H1 (cell line): Measurements from ENCODE around the gene FRZB. TPM values are rescaled to one million over a fixed set of nuclear protein-coding genes. Genes with fewer than 3 reads are reported as not detected.
A peak's percentile ranks its signal among the peaks of the same experiment; 100 is the strongest.

ENCODE experiments used
- CTCF ChIA-PET: fragments of 300-600 bp; sonication (Branson Sonifier 250); formaldehyde crosslinking; loops from one replicate; lab custom pipeline; 2021; ENCODE audit not compliant: partially characterized antibody; lab: Charles Lee
- POLR2A ChIA-PET: fragments of 300-600 bp; sonication (Branson Sonifier 250); formaldehyde crosslinking; loops from one replicate; lab custom pipeline; 2021; ENCODE audit warnings: inconsistent platforms; ENCODE audit not compliant: partially characterized antibody; lab: Charles Lee
- DNase-seq, 2 experiments: peaks; one replicate each; pipeline versions ENCODE4 v3.0.0 to v3.0.0-alpha.2; 2010 to 2022; ENCODE audit warnings: low spot score in 2 of 2, low read depth in 1 of 2, mixed read lengths in 1 of 2
- FAIRE-seq: peaks from 2 replicates; lab custom pipeline; 2011; peaks lifted over from hg19 to GRCh38; lab: Jason Lieb, UNC
- H2AFZ ChIP-seq: 2 replicates; pipeline ENCODE4 v1.8.1; 2012; ENCODE audit warnings: low read length, inconsistent platforms
- H2AK5ac ChIP-seq: 2 replicates; pipeline ENCODE4 v1.6.1; 2013; ENCODE audit warnings: low read depth, low read length
- H2BK120ac ChIP-seq: replicated peaks from 2 replicates; pipeline ENCODE3; 2013; ENCODE audit warnings: low read depth, low read length, inconsistent platforms
- H2BK12ac ChIP-seq: 2 replicates; pipeline ENCODE4 v1.6.1; 2013; ENCODE audit warnings: low read depth, low read length
- H2BK15ac ChIP-seq: 2 replicates; pipeline ENCODE4 v1.6.1; 2013; ENCODE audit warnings: low read length
- H2BK20ac ChIP-seq: 2 replicates; pipeline ENCODE4 v1.6.1; 2013; ENCODE audit warnings: low read length
- H2BK5ac ChIP-seq: 2 replicates; pipeline ENCODE4 v1.6.1; 2013; ENCODE audit warnings: low read depth, low read length
- H3K14ac ChIP-seq: 2 replicates; pipeline ENCODE4 v1.6.1; 2013; ENCODE audit warnings: inconsistent platforms; ENCODE audit not compliant: insufficient read length
- H3K18ac ChIP-seq: 2 replicates; pipeline ENCODE4 v1.6.1; 2013; ENCODE audit warnings: low read length; ENCODE audit errors: extremely low read depth
- H3K23ac ChIP-seq: 2 replicates; pipeline ENCODE4 v1.6.1; 2013; ENCODE audit warnings: inconsistent platforms; ENCODE audit not compliant: insufficient read length
- H3K23me2 ChIP-seq: 2 replicates; pipeline ENCODE4 v1.6.1; 2013; ENCODE audit warnings: low read depth, low read length
- H3K27ac ChIP-seq: 2 replicates; pipeline ENCODE4 v1.6.1; 2011; ENCODE audit warnings: low read depth, low read length, inconsistent platforms
- H3K27me3 ChIP-seq, 4 experiments: replicated peaks in 1 of 4; 1 replicate in 1 of 4; 2 replicates in 3 of 4; pipeline versions ENCODE4 v1.6.1 to v1.8.1; 2011 to 2013; ENCODE audit warnings: low read length in 3 of 4, mild to moderate bottlenecking in 3 of 4, inconsistent platforms in 2 of 4, mixed read lengths in 2 of 4, moderate library complexity in 1 of 4; ENCODE audit not compliant: control insufficient read depth in 3 of 4, insufficient read depth in 3 of 4; ENCODE audit errors: extremely low read depth in 1 of 4
- H3K36me3 ChIP-seq, 4 experiments: 2 replicates each; pipeline versions ENCODE4 v1.6.1 to v1.8.1; 2011 to 2013; ENCODE audit warnings: mild to moderate bottlenecking in 4 of 4, low read length in 3 of 4, moderate library complexity in 2 of 4, control low read depth in 1 of 4, inconsistent platforms in 1 of 4; ENCODE audit not compliant: insufficient read depth in 4 of 4, control insufficient read depth in 2 of 4
- H3K4ac ChIP-seq: replicated peaks from 2 replicates; pipeline ENCODE3; 2013; ENCODE audit warnings: low read length, low read depth, mixed read lengths, inconsistent platforms; ENCODE audit not compliant: insufficient read length
- H3K4me1 ChIP-seq, 4 experiments: replicated peaks in 1 of 4; 1 replicate in 1 of 4; 2 replicates in 3 of 4; pipeline versions ENCODE4 v1.6.1 to v1.8.1; 2011 to 2013; ENCODE audit warnings: low read length in 3 of 4, inconsistent platforms in 2 of 4, mixed read lengths in 1 of 4; ENCODE audit not compliant: insufficient read depth in 4 of 4, control insufficient read depth in 3 of 4
- H3K4me2 ChIP-seq, 2 experiments: 2 replicates each; pipeline versions ENCODE4 v1.6.1 to v1.8.1; 2011 to 2013; ENCODE audit warnings: low read depth in 2 of 2, low read length in 2 of 2, control low read depth in 1 of 2, inconsistent platforms in 1 of 2, mild to moderate bottlenecking in 1 of 2; ENCODE audit not compliant: insufficient read depth in 1 of 2
- H3K4me3 ChIP-seq, 4 experiments: fragments of 200-600, 300-600 bp in 1 of 4; sonication (generic), shearing (Covaris generic), sonication (Bioruptor Twin) in 1 of 4; 2 replicates each; pipeline versions ENCODE4 v1.5.1 to v1.8.1; 2011 to 2016; ENCODE audit warnings: low read length in 4 of 4, low read depth in 3 of 4, control low read depth in 2 of 4, inconsistent platforms in 2 of 4, mild to moderate bottlenecking in 2 of 4, mixed read lengths in 1 of 4, moderate library complexity in 1 of 4; ENCODE audit not compliant: insufficient read depth in 2 of 4; ENCODE audit errors: extremely low read depth in 1 of 4
- H3K56ac ChIP-seq: replicated peaks from 2 replicates; pipeline ENCODE3; 2013; ENCODE audit warnings: low read depth, mild to moderate bottlenecking, mixed read lengths, low read length, inconsistent platforms; ENCODE audit not compliant: insufficient read length
- H3K79me1 ChIP-seq: 2 replicates; pipeline ENCODE4 v1.6.1; 2013; ENCODE audit warnings: low read depth, low read length, control low read depth
- H3K79me2 ChIP-seq, 2 experiments: 2 replicates each; pipeline versions ENCODE4 v1.6.1 to v1.8.1; 2012 to 2013; ENCODE audit warnings: low read length in 2 of 2, mild to moderate bottlenecking in 2 of 2, inconsistent platforms in 1 of 2; ENCODE audit not compliant: insufficient read depth in 2 of 2, control insufficient read depth in 1 of 2
- H3K9ac ChIP-seq, 4 experiments: replicated peaks in 1 of 4; 1 replicate in 1 of 4; 2 replicates in 3 of 4; pipeline versions ENCODE4 v1.6.1 to v1.8.1; 2011 to 2013; ENCODE audit warnings: low read depth in 3 of 4, low read length in 3 of 4, control low read depth in 2 of 4, mild to moderate bottlenecking in 2 of 4, moderate library complexity in 2 of 4, inconsistent platforms in 1 of 4; ENCODE audit errors: extremely low read depth in 1 of 4
- H3K9me3 ChIP-seq, 2 experiments: 2 replicates each; pipeline versions ENCODE4 v1.6.1 to v1.8.1; 2012 to 2013; ENCODE audit warnings: mild to moderate bottlenecking in 2 of 2, moderate library complexity in 2 of 2, control low read depth in 1 of 2, inconsistent platforms in 1 of 2, low read depth in 1 of 2, low read length in 1 of 2, mixed read lengths in 1 of 2; ENCODE audit not compliant: insufficient read depth in 2 of 2
- H4K20me1 ChIP-seq, 2 experiments: replicated peaks in 1 of 2; 2 replicates each; pipeline versions ENCODE3 to v1.8.1; 2011 to 2013; ENCODE audit warnings: inconsistent platforms in 2 of 2, low read length in 2 of 2, mild to moderate bottlenecking in 1 of 2; ENCODE audit not compliant: insufficient read depth in 2 of 2, control insufficient read depth in 1 of 2
- H4K5ac ChIP-seq: 2 replicates; pipeline ENCODE4 v1.6.1; 2013; ENCODE audit warnings: low read length, low read depth, mixed read lengths, inconsistent platforms; ENCODE audit not compliant: insufficient read length
- H4K8ac ChIP-seq: 2 replicates; pipeline ENCODE4 v1.8.0; 2013; ENCODE audit warnings: mild to moderate bottlenecking, moderate library complexity, low read length, inconsistent platforms; ENCODE audit not compliant: insufficient read depth; ENCODE audit errors: extremely low read depth
- H4K91ac ChIP-seq: replicated peaks from 2 replicates; pipeline ENCODE3; 2013; ENCODE audit warnings: low read length, mixed read lengths, inconsistent platforms; ENCODE audit not compliant: insufficient read length
- BACH1 ChIP-seq: IDR thresholded peaks from 2 replicates; pipeline ENCODE4 v1.6.1; 2012; ENCODE audit warnings: low read length, improper control_type of control experiment
- EGR1 ChIP-seq: IDR thresholded peaks from 2 replicates; pipeline ENCODE4 v1.6.1; 2011; ENCODE audit warnings: low read depth, low read length, borderline replicate concordance
- JUND ChIP-seq: IDR thresholded peaks from 2 replicates; pipeline ENCODE4 v1.6.1; 2011; ENCODE audit warnings: mild to moderate bottlenecking, improper control_type of control experiment, low read length
- POLR2A ChIP-seq, 2 experiments: IDR thresholded peaks; 1 replicate in 1 of 2; 2 replicates in 1 of 2; pipeline ENCODE4 v1.6.1; 2011; ENCODE audit warnings: low read depth in 2 of 2, low read length in 2 of 2, mild to moderate bottlenecking in 2 of 2; ENCODE audit errors: control extremely low read depth in 1 of 2
- SAP30 ChIP-seq: fragments of 300-600 bp; sonication (generic); IDR thresholded peaks from 2 replicates; pipeline ENCODE4 v1.7.1; 2012; ENCODE audit warnings: low read length, moderate library complexity, mild to moderate bottlenecking, inconsistent platforms; ENCODE audit not compliant: insufficient read depth, insufficient replicate concordance
- SIN3A ChIP-seq, 2 experiments: IDR thresholded peaks in 1 of 2; conservative IDR thresholded peaks in 1 of 2; 2 replicates each; pipeline ENCODE4 v1.6.1; 2011 to 2012; ENCODE audit warnings: low read length in 2 of 2, improper control_type of control experiment in 1 of 2, low read depth in 1 of 2, mild to moderate bottlenecking in 1 of 2
- TAF1 ChIP-seq: IDR thresholded peaks from 2 replicates; pipeline ENCODE4 v1.6.1; 2011; ENCODE audit warnings: mild to moderate bottlenecking, low read depth, low read length
- WGBS, 2 experiments: shearing (Covaris generic) in 1 of 2; methylation state at CpG; one replicate each; pipeline versions ENCODE4 v1.1.6 to v1.1.7; 2013 to 2015; ENCODE audit warnings: low lambda C conversion rate in 2 of 2, mixed read lengths in 2 of 2, inconsistent platforms in 1 of 2, low coverage in 1 of 2, missing lambda C conversion rate in 1 of 2; ENCODE audit not compliant: insufficient replicate concordance in 2 of 2, insufficient coverage in 1 of 2, insufficient read length in 1 of 2; ENCODE audit errors: extremely low coverage in 1 of 2, missing lambda C conversion rate in 1 of 2; 5-methylcytosine and 5-hydroxymethylcytosine counted together
- polyA plus RNA-seq, 7 experiments: library from polyadenylated mRNA; depleted of rRNA in 3 of 7; stranded (reverse) in 5 of 7; unstranded in 2 of 7; fragments of >200 nt in 5 of 7; fragments of 200-250 nt in 2 of 7; gene quantifications; 1 replicate in 5 of 7; 2 replicates in 1 of 7; 4 replicates in 1 of 7; pipeline versions ENCODE4 v1.2.1 to v1.2.3, GENCODE V29; 2011 to 2013; ENCODE audit warnings: missing spikeins in 2 of 7, mixed read lengths in 2 of 7
- total RNA-seq: library from RNA; stranded (reverse); fragmentation: NEBNext Ultra II Directional; extraction: Animal tissue kit (Norgen Biotek cat#: 25700); gene quantifications from 2 replicates; pipeline ENCODE4 v1.2.1, GENCODE V29; 2021

FRZB gene
- total and polyA plus RNA-seq, 2 of the 8 experiments (the other 6 are each of a cell fraction or from before 2014, with no cell fraction given): 4.4 to 4.6 TPM

- H3K27ac ChIP-seq: no peak overlapping the region
- H3K4ac ChIP-seq: no peak overlapping the region
- no peak overlapping the region for H3K18ac ChIP-seq
- no peak overlapping the region for H2BK5ac ChIP-seq
- peaks cover 0 to 5% (median 0%) of the 10 kb centered on the region in 4 experiments; a peak in 2 of 7 replicates for H3K4me1 ChIP-seq
- no peak overlapping the region for H3K14ac ChIP-seq
- POLR2A ChIA-PET: interaction anchor here (0.6 kb wide), 1 partner anchor 39 kb away, joined by 3 read pairs; no protein-coding TSS in a partner anchor
- no peaks in the 10 kb centered on the region for H3K79me1 ChIP-seq
- 78% methylated on average over 5 of the region's 5 CpGs; no CpG with 5 or more reads in 1 of the 2 experiments for WGBS, 2 experiments
- no peaks in the 10 kb centered on the region for H3K36me3 ChIP-seq
- CTCF ChIA-PET: interaction anchor here (0.7 to 1.1 kb wide), 2 partner anchors 9 to 62 kb away, joined by 3 read pairs; no protein-coding TSS in a partner anchor
- H3K79me2 ChIP-seq: no peaks in the 10 kb centered on the region
- no peak for FAIRE-seq
- H3K4me3 ChIP-seq: no peak overlapping the region
- peak overlapping the region; percentile 6 for H2BK120ac ChIP-seq
- no peak overlapping the region for H2AK5ac ChIP-seq
- H3K9me3 ChIP-seq: no peaks in the 10 kb centered on the region
- no peak overlapping the region for H3K9ac ChIP-seq
- DNase-seq: no peak
- H3K4me2 ChIP-seq: no peak overlapping the region
- no peak overlapping the region for H2BK15ac ChIP-seq
- H2BK12ac ChIP-seq: no peak overlapping the region
- H3K23me2 ChIP-seq: no peaks in the 10 kb centered on the region
- H4K5ac ChIP-seq: no peak overlapping the region
- no peak overlapping the region for H4K91ac ChIP-seq
- H3K23ac ChIP-seq: no peak overlapping the region
- no peak overlapping the region for H2BK20ac ChIP-seq
- no peak overlapping the region for H3K56ac ChIP-seq
- H4K8ac ChIP-seq: no peak overlapping the region
- no peaks in the 10 kb centered on the region for H4K20me1 ChIP-seq
- H3K27me3 ChIP-seq: no peaks in the 10 kb centered on the region
- peak overlapping the region; percentile 78 for H2AFZ ChIP-seq
- no peak for TF ChIP-seq BACH1
- no peak for TF ChIP-seq EGR1
- no peak for TF ChIP-seq POLR2A (IDR thresholded peaks at IDR 0.05; ENCODE audit: control extremely low read depth in 1 of 2, low read depth in 2 of 2, low read length in 2 of 2)
- TF ChIP-seq JUND: no peak
- TF ChIP-seq TAF1: no peak
- TF ChIP-seq SAP30: no peak
- TF ChIP-seq SIN3A (conservative IDR thresholded peaks at IDR 0.05 in 1 of 2, IDR thresholded peaks at IDR 0.05 in 1 of 2; ENCODE audit: low read depth in 1 of 2, low read length in 2 of 2): no peak
These were observed 11.9 kb downstream of the FRZB start for GRCh38 chr2:182854375-182855105.
